Activated naive CD8-positive, alpha-beta T cell treated with anti-CD3 and anti-CD28 coated beads, Interleukin-2, amount 10 ng/mL, durations not matched to agents 7 days and 5 days (primary cell): ENCODE measurements around the gene CANX. TPM values are rescaled to one million over a fixed set of nuclear protein-coding genes. Genes with fewer than 3 reads are reported as not detected.
"Not testable (repeated sequence)": the region's sequence is repeated elsewhere in the genome, so short reads cannot be mapped to it uniquely, and the experiment has no call there.

ENCODE experiments used
- ATAC-seq: fragments of 150-1000 bp; cut with Tn5 transposase; one replicate; pipeline ENCODE4 v1.10.0; 2021; ENCODE audit warnings: low read depth, moderate library complexity
- POLR2A ChIA-PET: fragments of 350-600 bp; sonication (Branson Sonifier 250); formaldehyde crosslinking; loops from one replicate; lab custom pipeline; 2021; ENCODE audit warnings: antibody characterized with exemption; lab: Charles Lee
- DNase-seq: peaks from one replicate; pipeline ENCODE4 v3.0.0; 2021
- H3K27ac Mint-ChIP-seq: one replicate; pipeline ENCODE4 v1.8.0; 2022; ENCODE audit warnings: mild to moderate bottlenecking, mixed read lengths
- H3K27me3 Mint-ChIP-seq: one replicate; pipeline ENCODE4 v1.8.0; 2022; ENCODE audit warnings: mild to moderate bottlenecking, moderate library complexity, mixed read lengths
- H3K36me3 Mint-ChIP-seq: one replicate; pipeline ENCODE4 v1.8.0; 2021; ENCODE audit warnings: mild to moderate bottlenecking, mixed read lengths
- H3K4me1 Mint-ChIP-seq: one replicate; pipeline ENCODE4 v1.8.0; 2021; ENCODE audit warnings: mixed read lengths
- H3K4me3 Mint-ChIP-seq: one replicate; pipeline ENCODE4 v1.8.0; 2022; ENCODE audit warnings: mild to moderate bottlenecking, moderate library complexity, mixed read lengths
- H3K9me3 Mint-ChIP-seq: one replicate; pipeline ENCODE4 v1.8.0; 2021; ENCODE audit warnings: mixed read lengths
- total RNA-seq, 2 experiments: library from RNA; stranded (reverse); gene quantifications; one replicate each; pipeline ENCODE4 v1.2.3, GENCODE V29; 2021

The CANX gene
- total RNA-seq, 2 experiments from 2014 or later: 255 to 294 TPM

- POLR2A ChIA-PET: interaction anchor here (0.6 to 4.4 kb wide), 9 partner anchors 9 to 74 kb away, joined by 3 to 33 read pairs (median 4); partner anchors contain the start of genes CANX and HNRNPH1
- Mint-ChIP-seq H3K36me3 (peaks cover 13% of the 10 kb centered on the region), H3K27me3 (no peaks in the 10 kb centered on the region), H3K4me1 (peaks cover 16% of the 10 kb centered on the region), H3K27ac (peak overlapping the region; percentile 62), H3K9me3 (no peaks in the 10 kb centered on the region), H3K4me3 (peak overlapping the region; percentile 52)
- DNase-seq: no peak
- no peak for ATAC-seq
These were observed 18.6 kb upstream of the CANX start for GRCh38 chr5:179680014-179680779.

- Mint-ChIP-seq H3K4me1 (peaks cover 13% of the 10 kb centered on the region), H3K27me3 (no peaks in the 10 kb centered on the region), H3K9me3 (no peaks in the 10 kb centered on the region), H3K27ac (peak within 1 kb of the TSS; percentile 62), H3K4me3 (peak within 1 kb of the TSS; percentile 52), H3K36me3 (peaks cover 12% of the 10 kb centered on the region)
- DNase-seq (no peak), ATAC-seq (no peak)
- POLR2A ChIA-PET: interaction anchor here (0.8 kb wide), 1 partner anchor 21 kb away, joined by 3 read pairs; no protein-coding TSS in a partner anchor
These were observed 17.9 kb upstream of the CANX start, which contains the start of gene CBY3 for GRCh38 chr5:179680780-179681401. Gene CBY3 (minus strand): TSS chr5:179681034. CDS start chr5:179680918, 116 bp downstream.

GRCh38 chr5:179689212-179689611 is 9.6 kb upstream of the CANX start:
- not testable (repeated sequence) for H3K9me3 Mint-ChIP-seq, ATAC-seq, H3K27me3 Mint-ChIP-seq, H3K36me3 Mint-ChIP-seq, H3K4me3 Mint-ChIP-seq, DNase-seq, H3K4me1 Mint-ChIP-seq, H3K27ac Mint-ChIP-seq
- POLR2A ChIA-PET: interaction anchor here (0.6 to 1.1 kb wide), 3 partner anchors 10 to 138 kb away, joined by 3 to 4 read pairs (median 3); no protein-coding TSS in a partner anchor

GRCh38 chr5:179694561-179694960 is 4.2 kb upstream of the CANX start:
- Mint-ChIP-seq H3K9me3 (no peaks in the 10 kb centered on the region), H3K4me1 (peaks cover 10% of the 10 kb centered on the region), H3K4me3 (no peak overlapping the region), H3K36me3 (no peaks in the 10 kb centered on the region), H3K27me3 (peaks cover 1% of the 10 kb centered on the region), H3K27ac (no peak overlapping the region)
- DNase-seq (no peak), ATAC-seq (no peak)
- POLR2A ChIA-PET: interaction anchor here (0.7 to 1.5 kb wide), 2 partner anchors 11 to 16 kb away, joined by 3 to 4 read pairs; no protein-coding TSS in a partner anchor

GRCh38 chr5:179696603-179697002 is 2.2 kb upstream of the CANX start:
- POLR2A ChIA-PET: interaction anchor here (0.8 to 2.3 kb wide), 4 partner anchors 18 to 123 kb away, joined by 3 to 23 read pairs (median 10); partner anchors contain the start of genes HNRNPH1 and MAML1
- peaks cover 19% of the 10 kb centered on the region for H3K4me1 Mint-ChIP-seq
- DNase-seq: no peak
- peak overlapping the region; percentile 49 for H3K27ac Mint-ChIP-seq
- peaks cover 1% of the 10 kb centered on the region for H3K27me3 Mint-ChIP-seq
- H3K4me3 Mint-ChIP-seq: no peak overlapping the region
- no peaks in the 10 kb centered on the region for H3K36me3 Mint-ChIP-seq
- H3K9me3 Mint-ChIP-seq: no peaks in the 10 kb centered on the region
- ATAC-seq: no peak

- POLR2A ChIA-PET: interaction anchor here (0.8 to 2.3 kb wide), 4 partner anchors 19 to 123 kb away, joined by 3 to 23 read pairs (median 10); partner anchors contain the start of genes HNRNPH1 and MAML1
- H3K27me3 Mint-ChIP-seq: no peaks in the 10 kb centered on the region
- ATAC-seq (no peak), DNase-seq (no peak)
- no peaks in the 10 kb centered on the region for H3K9me3 Mint-ChIP-seq
- H3K4me1 Mint-ChIP-seq: peaks cover 19% of the 10 kb centered on the region
- peak overlapping the region; percentile 97 for H3K27ac Mint-ChIP-seq
- peaks cover 3% of the 10 kb centered on the region for H3K36me3 Mint-ChIP-seq
- H3K4me3 Mint-ChIP-seq: peak overlapping the region; percentile 95
These were observed 1.7 kb upstream of the CANX start for GRCh38 chr5:179697108-179697507.

GRCh38 chr5:179697543-179697942 is 1.2 kb upstream of the CANX start:
- H3K36me3 Mint-ChIP-seq, H3K27me3 Mint-ChIP-seq, DNase-seq, ATAC-seq, H3K9me3 Mint-ChIP-seq: not testable (repeated sequence)
- POLR2A ChIA-PET: interaction anchor here (0.8 to 2.3 kb wide), 4 partner anchors 19 to 123 kb away, joined by 3 to 23 read pairs (median 10); partner anchors contain the start of genes HNRNPH1 and MAML1
- Mint-ChIP-seq H3K4me1 (peaks cover 22% of the 10 kb centered on the region), H3K27ac (peak overlapping the region; percentile 97), H3K4me3 (peak overlapping the region; percentile 95)

GRCh38 chr5:179697993-179698934 is 503 bp upstream of the CANX start:
- peak; percentile 92 for ATAC-seq
- Mint-ChIP-seq H3K9me3 (no peaks in the 10 kb centered on the region), H3K4me1 (peaks cover 23% of the 10 kb centered on the region), H3K36me3 (peaks cover 9% of the 10 kb centered on the region), H3K27ac (peak overlapping the region; percentile 97), H3K27me3 (no peaks in the 10 kb centered on the region), H3K4me3 (peak overlapping the region; percentile 95)
- POLR2A ChIA-PET: interaction anchor here (1.3 to 2.3 kb wide), 5 partner anchors 20 to 75 kb away, joined by 8 to 23 read pairs (median 10); partner anchors contain the start of genes HNRNPH1 and MAML1
- DNase-seq: peak; percentile 98

GRCh38 chr5:179699616-179700237 is 960 bp downstream of the CANX start:
- ATAC-seq (no peak), DNase-seq (no peak)
- Mint-ChIP-seq H3K36me3 (peaks cover 16% of the 10 kb centered on the region), H3K9me3 (no peaks in the 10 kb centered on the region), H3K4me1 (peaks cover 33% of the 10 kb centered on the region), H3K27ac (peak overlapping the region; percentile 94), H3K27me3 (no peaks in the 10 kb centered on the region), H3K4me3 (peak overlapping the region; percentile 95)
- POLR2A ChIA-PET: interaction anchor here (0.6 to 3.8 kb wide), 9 partner anchors 12 to 85 kb away, joined by 3 to 21 read pairs (median 5); partner anchors contain the start of genes HNRNPH1 and MAML1

GRCh38 chr5:179700401-179700918 is 1.7 kb downstream of the CANX start:
- ATAC-seq (no peak), DNase-seq (no peak)
- Mint-ChIP-seq H3K9me3 (no peaks in the 10 kb centered on the region), H3K27ac (peak overlapping the region; percentile 94), H3K36me3 (peaks cover 20% of the 10 kb centered on the region), H3K27me3 (no peaks in the 10 kb centered on the region), H3K4me3 (peak overlapping the region; percentile 95), H3K4me1 (peaks cover 36% of the 10 kb centered on the region)
- POLR2A ChIA-PET: interaction anchor here (0.6 to 3.8 kb wide), 8 partner anchors 12 to 79 kb away, joined by 3 to 21 read pairs (median 5); partner anchors contain the start of genes HNRNPH1 and MAML1

GRCh38 chr5:179716286-179716685 is 17.5 kb downstream of the CANX start:
- Mint-ChIP-seq H3K36me3 (peaks cover 35% of the 10 kb centered on the region), H3K27me3 (no peaks in the 10 kb centered on the region), H3K4me3 (no peak overlapping the region), H3K4me1 (peaks cover 6% of the 10 kb centered on the region), H3K9me3 (no peaks in the 10 kb centered on the region), H3K27ac (no peak overlapping the region)
- ATAC-seq (no peak), DNase-seq (no peak)
- POLR2A ChIA-PET: interaction anchor here (0.7 kb wide), 1 partner anchor 27 kb away, joined by 4 read pairs; no protein-coding TSS in a partner anchor
